ENCODE measurements around the gene RASGRP2.

RASGRP2 gene

GRCh38 chr11:64758330-64759079 lies 14.6 kb upstream of the RASGRP2 start:
- no peak for TF ChIP-seq CTCF (IDR thresholded peaks at IDR 0.05; ENCODE audit: low read depth, low read length, missing control alignments)
- DNase-seq (ENCODE audit: low read depth), result no peak
- no peak overlapping the region for H3K4me3 ChIP-seq (ENCODE audit: low read depth, low read length)
- in situ Hi-C loops (cut with HindIII; ENCODE audit: low sequenced_read_pairs), result loop anchor here (25.0 kb wide), 1 partner anchor 104 kb away; no protein-coding TSS in a partner anchor

DNA sequence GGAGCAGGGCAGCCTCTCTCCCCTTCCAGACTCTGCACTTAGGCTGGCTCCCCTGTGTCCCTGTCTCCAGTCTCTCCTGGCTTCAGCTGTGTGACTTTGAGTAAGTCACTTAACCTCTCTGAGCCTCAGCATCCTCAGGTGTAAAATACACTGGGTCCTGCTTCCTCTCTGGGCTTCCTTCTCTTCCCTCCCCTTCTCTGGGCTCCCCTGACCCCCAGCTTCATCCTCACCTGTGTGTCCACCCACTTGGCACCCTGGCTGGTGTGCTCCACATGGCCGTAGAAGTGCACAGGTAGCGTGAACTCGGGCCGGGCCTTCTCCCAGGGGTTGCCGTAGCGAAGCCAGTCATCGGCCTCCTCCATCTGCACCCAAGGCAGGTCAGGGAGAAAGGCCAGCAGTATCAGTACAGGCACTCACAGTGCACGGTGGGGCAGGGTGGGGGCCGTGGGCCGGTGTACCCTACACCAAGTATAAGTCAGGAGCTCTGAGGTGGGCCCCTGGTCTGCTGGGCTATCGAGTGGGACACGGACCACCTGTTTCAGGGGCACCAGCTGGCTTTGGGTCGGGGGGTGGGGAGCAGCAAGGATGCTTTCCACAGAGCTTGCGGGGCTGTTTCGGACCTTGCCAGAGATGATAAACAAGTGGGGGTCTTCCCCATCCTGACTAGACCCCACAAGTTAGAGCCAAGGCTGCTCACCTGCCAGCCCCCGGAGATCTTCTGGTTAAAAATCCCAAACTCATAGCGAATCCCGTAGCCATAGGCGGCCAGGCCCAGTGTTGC lies 13.8 kb upstream of the RASGRP2 start:
- DNase-seq (ENCODE audit: low read depth), result no peak
- no peak overlapping the region for H3K4me3 ChIP-seq (ENCODE audit: low read depth, low read length)
- in situ Hi-C loops (cut with HindIII; ENCODE audit: low sequenced_read_pairs), result loop anchor here (25.0 kb wide), 1 partner anchor 105 kb away; no protein-coding TSS in a partner anchor
- no peak for TF ChIP-seq CTCF (IDR thresholded peaks at IDR 0.05; ENCODE audit: low read depth, low read length, missing control alignments)

DNA sequence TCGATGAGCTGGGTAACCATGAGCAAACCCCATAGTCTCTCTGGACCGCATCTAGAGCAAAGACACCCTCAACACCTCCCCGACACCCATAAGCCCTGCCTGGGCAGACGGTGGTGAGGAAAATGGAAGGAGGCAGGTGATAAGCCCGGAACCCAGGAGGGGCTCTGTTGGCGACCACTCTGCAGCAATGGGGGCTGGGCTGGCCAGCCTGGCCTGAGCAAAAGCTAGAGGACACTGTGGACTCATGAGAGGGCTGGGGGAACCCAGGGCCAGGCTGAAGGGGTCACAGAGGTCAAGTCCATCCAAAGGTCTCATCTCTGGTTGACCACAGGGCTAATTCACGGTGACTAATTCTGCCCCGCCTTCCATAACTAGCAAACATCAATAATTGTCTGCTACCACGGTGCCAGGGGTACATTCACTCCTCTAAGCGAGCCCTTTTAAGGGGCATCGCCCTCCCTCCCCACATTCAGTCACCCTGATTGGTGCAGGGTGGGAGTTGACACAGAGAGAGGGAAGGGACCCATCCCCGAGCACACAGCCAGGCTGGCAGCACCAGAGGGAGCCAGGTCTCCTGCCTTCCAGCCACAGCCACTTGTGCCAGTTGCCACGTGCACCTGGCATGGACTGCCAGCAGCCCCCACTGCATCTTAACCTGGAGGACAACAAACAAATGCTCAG lies 11.9 kb upstream of the RASGRP2 start:
- in situ Hi-C loops (cut with HindIII; ENCODE audit: low sequenced_read_pairs), result loop anchor here (25.0 kb wide), 1 partner anchor 106 kb away; no protein-coding TSS in a partner anchor
- H3K4me3 ChIP-seq (ENCODE audit: low read depth, low read length), result no peak overlapping the region
- no peak for DNase-seq (ENCODE audit: low read depth)
- no peak for TF ChIP-seq CTCF (IDR thresholded peaks at IDR 0.05; ENCODE audit: low read depth, low read length, missing control alignments)

- in situ Hi-C loops (cut with HindIII; ENCODE audit: low sequenced_read_pairs), result loop anchor here (5.0 to 25.0 kb wide), 2 partner anchors 38 to 107 kb away; no protein-coding TSS in a partner anchor
- TF ChIP-seq CTCF (IDR thresholded peaks at IDR 0.05; ENCODE audit: low read depth, low read length, missing control alignments), result no peak
- no peak for DNase-seq (ENCODE audit: low read depth)
- no peak overlapping the region for H3K4me3 ChIP-seq (ENCODE audit: low read depth, low read length)
These were observed 11.1 kb upstream of the RASGRP2 start for GRCh38 chr11:64754919-64755662.

- TF ChIP-seq CTCF (IDR thresholded peaks at IDR 0.05; ENCODE audit: low read depth, low read length, missing control alignments), result no peak
- DNase-seq (ENCODE audit: low read depth), result no peak
- H3K4me3 ChIP-seq (ENCODE audit: low read depth, low read length), result no peak overlapping the region
- in situ Hi-C loops (cut with HindIII; ENCODE audit: low sequenced_read_pairs), result loop anchor here (5.0 to 25.0 kb wide), 2 partner anchors 37 to 108 kb away; no protein-coding TSS in a partner anchor
These were observed 10.4 kb upstream of the RASGRP2 start for GRCh38 chr11:64754124-64754918.

All from astrocyte of the cerebellum (primary cell).